ENCODE results near the gene LIPC.

DNA sequence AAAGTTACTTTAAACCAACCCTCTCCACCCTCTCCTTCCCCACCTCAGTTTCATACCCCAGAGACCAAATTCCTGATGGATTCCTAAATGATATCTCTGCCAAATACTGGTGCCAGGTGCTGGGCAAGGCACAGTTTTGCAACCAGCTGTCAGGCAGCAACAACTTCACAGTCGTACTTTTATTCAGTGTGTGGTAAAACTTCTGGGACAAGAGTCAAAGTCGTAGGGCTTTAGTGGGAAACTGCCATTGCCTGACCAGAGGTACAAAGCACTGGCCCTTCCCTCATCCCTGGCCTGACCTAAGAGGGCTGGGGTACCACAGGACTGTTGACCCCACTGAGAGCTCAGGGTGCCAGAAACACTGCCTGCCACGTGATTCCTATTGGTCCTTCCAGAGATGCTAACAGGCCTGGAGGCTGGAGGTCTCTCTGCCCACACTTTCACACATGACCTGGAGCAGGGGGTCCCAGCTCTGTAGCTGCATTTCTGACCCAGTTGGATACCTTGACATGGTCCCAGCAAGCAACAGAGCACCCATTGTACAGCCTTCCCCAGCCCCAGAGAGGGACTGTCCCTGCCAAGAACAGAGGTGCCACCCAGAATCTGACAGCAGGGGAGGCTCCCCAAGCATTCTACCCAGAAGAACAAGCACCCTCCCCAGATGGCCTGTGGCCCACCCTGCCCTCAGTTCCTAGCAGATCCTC lies 59.9 kb downstream of the LIPC start:
- TF ChIP-seq, protein P1, sequence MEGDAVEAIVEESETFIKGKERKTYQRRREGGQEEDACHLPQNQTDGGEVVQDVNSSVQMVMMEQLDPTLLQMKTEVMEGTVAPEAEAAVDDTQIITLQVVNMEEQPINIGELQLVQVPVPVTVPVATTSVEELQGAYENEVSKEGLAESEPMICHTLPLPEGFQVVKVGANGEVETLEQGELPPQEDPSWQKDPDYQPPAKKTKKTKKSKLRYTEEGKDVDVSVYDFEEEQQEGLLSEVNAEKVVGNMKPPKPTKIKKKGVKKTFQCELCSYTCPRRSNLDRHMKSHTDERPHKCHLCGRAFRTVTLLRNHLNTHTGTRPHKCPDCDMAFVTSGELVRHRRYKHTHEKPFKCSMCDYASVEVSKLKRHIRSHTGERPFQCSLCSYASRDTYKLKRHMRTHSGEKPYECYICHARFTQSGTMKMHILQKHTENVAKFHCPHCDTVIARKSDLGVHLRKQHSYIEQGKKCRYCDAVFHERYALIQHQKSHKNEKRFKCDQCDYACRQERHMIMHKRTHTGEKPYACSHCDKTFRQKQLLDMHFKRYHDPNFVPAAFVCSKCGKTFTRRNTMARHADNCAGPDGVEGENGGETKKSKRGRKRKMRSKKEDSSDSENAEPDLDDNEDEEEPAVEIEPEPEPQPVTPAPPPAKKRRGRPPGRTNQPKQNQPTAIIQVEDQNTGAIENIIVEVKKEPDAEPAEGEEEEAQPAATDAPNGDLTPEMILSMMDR (IDR thresholded peaks at IDR 0.05): no peak
- no peak for TF ChIP-seq POLR2A (IDR thresholded peaks at IDR 0.05)

Measured in thyroid gland (tissue), 4 donors.